K562 (cell line): ENCODE results near the gene NIPBL. TPM values are rescaled to one million over a fixed set of nuclear protein-coding genes. Genes with fewer than 3 reads are reported as not detected.

Experiments used
- ARID1B ChIP-seq: fragments of 450-650 bp; IDR thresholded peaks from 2 replicates; pipeline ENCODE4 v1.6.1; 2016; ENCODE audit warnings: antibody characterized with exemption, mild to moderate bottlenecking, inconsistent platforms
- ATF7 ChIP-seq: fragments of 450-650 bp; IDR thresholded peaks from 2 replicates; pipeline ENCODE4 v1.7.1; 2014; ENCODE audit warnings: mild to moderate bottlenecking, moderate library complexity
- CBX3 ChIP-seq, 2 experiments: IDR thresholded peaks; 1 replicate in 1 of 2; 2 replicates in 1 of 2; pipeline ENCODE4 v1.6.1; 2012; ENCODE audit warnings: inconsistent platforms in 2 of 2, low read length in 2 of 2, borderline replicate concordance in 1 of 2, control low read depth in 1 of 2
- CHCHD3 ChIP-seq: fragments of 250-450 bp; sonication (Bioruptor Pico); IDR thresholded peaks from 2 replicates; pipeline ENCODE4 v2.1.2; 2022; ENCODE audit warnings: mild to moderate bottlenecking
- ETS1 ChIP-seq: conservative IDR thresholded peaks from 2 replicates; pipeline ENCODE4 v1.6.1; 2011; ENCODE audit warnings: low read depth, mild to moderate bottlenecking, low read length; ENCODE audit not compliant: control insufficient read depth
- ETS2 ChIP-seq: IDR thresholded peaks from 2 replicates; pipeline ENCODE4 v1.6.1; 2016; ENCODE audit warnings: borderline replicate concordance, missing genetic modification characterization, mild to moderate bottlenecking, moderate library complexity, missing compliant biosample characterization; ENCODE audit not compliant: poor library complexity, severe bottlenecking
- ETV6 ChIP-seq, 3 experiments: fragments of 150-350 bp in 1 of 3; sonication (generic) in 1 of 3; formaldehyde crosslinking in 1 of 3; IDR thresholded peaks; 2 replicates each; pipeline versions ENCODE4 v1.6.1 to v1.8.0; 2014 to 2022; ENCODE audit warnings: borderline replicate concordance in 2 of 3, low read depth in 2 of 3, antibody characterized with exemption in 1 of 3, low read length in 1 of 3, mild to moderate bottlenecking in 1 of 3, missing genetic modification reagents in 1 of 3
- HOMEZ ChIP-seq: fragments of 250-450 bp; sonication (Bioruptor Pico); IDR thresholded peaks from 2 replicates; pipeline ENCODE4 v1.4.0; 2020; ENCODE audit warnings: mild to moderate bottlenecking, moderate library complexity
- NFRKB ChIP-seq: fragments of 450-650 bp; IDR thresholded peaks from 2 replicates; pipeline ENCODE4 v1.6.1; 2016; ENCODE audit warnings: low read depth
- NONO ChIP-seq, 2 experiments: fragments of 200-400 bp in 1 of 2; fragments of 450-650 bp in 1 of 2; formaldehyde crosslinking in 1 of 2; IDR thresholded peaks; 2 replicates each; pipeline ENCODE4 v1.6.1; 2017; ENCODE audit warnings: low read depth in 2 of 2, mild to moderate bottlenecking in 2 of 2, moderate library complexity in 2 of 2, low read length in 1 of 2
- NRF1 ChIP-seq, 2 experiments: fragments of 450-650 bp; IDR thresholded peaks in 1 of 2; conservative IDR thresholded peaks in 1 of 2; 2 replicates each; pipeline ENCODE4 v1.6.1; 2014; ENCODE audit warnings: mild to moderate bottlenecking in 2 of 2
- POLR2AphosphoS5 ChIP-seq: IDR thresholded peaks from 2 replicates; pipeline ENCODE4 v1.6.1; 2011; ENCODE audit warnings: mild to moderate bottlenecking, low read depth, low read length, moderate library complexity; ENCODE audit not compliant: control insufficient read depth, insufficient read depth
- POLR2H ChIP-seq: IDR thresholded peaks from 2 replicates; pipeline ENCODE4 v1.6.1; 2016; ENCODE audit warnings: missing genetic modification characterization, low read depth, mild to moderate bottlenecking, control low read depth, missing compliant biosample characterization, moderate library complexity
- PTBP1 ChIP-seq: fragments of 200-400 bp; formaldehyde crosslinking; IDR thresholded peaks from 2 replicates; pipeline ENCODE4 v1.6.1; 2017; ENCODE audit warnings: low read depth, low read length
- RAD51 ChIP-seq: fragments of 450-650 bp; IDR thresholded peaks from 2 replicates; pipeline ENCODE4 v1.7.1; 2016; ENCODE audit warnings: low read depth, mild to moderate bottlenecking, borderline replicate concordance
- SP2 ChIP-seq: IDR thresholded peaks from 2 replicates; pipeline ENCODE4 v1.6.1; 2011; ENCODE audit warnings: mild to moderate bottlenecking, low read depth, low read length, moderate library complexity; ENCODE audit not compliant: poor library complexity, severe bottlenecking; ENCODE audit errors: extremely low read depth
- SRSF1 ChIP-seq: fragments of 200-400 bp; formaldehyde crosslinking; IDR thresholded peaks from 2 replicates; pipeline ENCODE4 v1.6.1; 2017; ENCODE audit warnings: mild to moderate bottlenecking, low read depth, low read length, moderate library complexity
- TAF7 ChIP-seq: fragments of 450-650 bp; IDR thresholded peaks from 2 replicates; pipeline ENCODE4 v1.6.1; 2016; ENCODE audit warnings: missing genetic modification characterization, missing compliant biosample characterization
- TCFL5 ChIP-seq: fragments of 250-450 bp; sonication (Bioruptor Pico); conservative IDR thresholded peaks from 2 replicates; pipeline ENCODE4 v1.6.1; 2021; ENCODE audit warnings: mild to moderate bottlenecking, moderate library complexity, matching md5 sums
- TEAD2 ChIP-seq: fragments of 450-650 bp; IDR thresholded peaks from 2 replicates; pipeline ENCODE4 v1.6.1; 2016; ENCODE audit warnings: missing genetic modification characterization, control low read depth, missing compliant biosample characterization
- THAP7 ChIP-seq: fragments of 250-450 bp; sonication (Bioruptor Pico); IDR thresholded peaks from 2 replicates; pipeline ENCODE4 v1.5.0; 2021
- TSC22D4 ChIP-seq: fragments of 450-650 bp; IDR thresholded peaks from 2 replicates; pipeline ENCODE4 v1.6.1; 2016; ENCODE audit warnings: missing genetic modification characterization, missing biosample characterization, control low read depth
- ZNF175 ChIP-seq: fragments of 200-800 bp; sonication (Bioruptor generic); IDR thresholded peaks from 2 replicates; pipeline ENCODE4 v1.6.1; 2016; ENCODE audit warnings: low read depth, mild to moderate bottlenecking, missing genetic modification characterization, missing compliant biosample characterization
- ZNF253 ChIP-seq: fragments of 250-450 bp; sonication (Bioruptor Pico); conservative IDR thresholded peaks from 2 replicates; pipeline ENCODE4 v1.6.1; 2021; ENCODE audit warnings: mild to moderate bottlenecking
- ZNF354B ChIP-seq: fragments of 250-450 bp; sonication (Bioruptor Pico); IDR thresholded peaks from 2 replicates; pipeline ENCODE4 v1.4.0; 2020
- ZNF780A ChIP-seq: fragments of 250-450 bp; sonication (Bioruptor Pico); IDR thresholded peaks from 2 replicates; pipeline ENCODE4 v1.5.0; 2021; ENCODE audit warnings: mild to moderate bottlenecking
- polyA plus RNA-seq, 8 experiments: library from polyadenylated mRNA; depleted of rRNA in 4 of 8; stranded (reverse) in 5 of 8; unstranded in 3 of 8; fragments of >200 nt; fragmentation: Nextera tagmentation in 2 of 8; fragmentation: Illumina TruSeq in 1 of 8; extraction: Ambion mirVana in 2 of 8; extraction: Trizol in 1 of 8; gene quantifications; 2 replicates each; pipeline versions ENCODE4 v1.2.1 to v1.2.3, GENCODE V29; 2011 to 2014; ENCODE audit warnings: inconsistent platforms in 1 of 8, missing spikeins in 1 of 8
- total RNA-seq, 7 experiments: library from RNA; depleted of rRNA in 6 of 7; stranded (reverse); fragments of >200 nt in 6 of 7; fragmentation: Illumina TruSeq in 2 of 7; extraction: Trizol in 2 of 7; gene quantifications; 2 replicates each; pipeline versions ENCODE4 v1.2.1 to v1.2.3, GENCODE V29; 2011 to 2021; ENCODE audit warnings: low replicate concordance in 1 of 7

Gene NIPBL
- total and polyA plus RNA-seq, 9 of the 15 experiments (the other 6 are each of a cell fraction or from before 2014, with no cell fraction given), result 12.9 to 56.7 (median 38.9) TPM

- TF ChIP-seq CBX3 (IDR thresholded peaks at IDR 0.05; ENCODE audit: borderline replicate concordance in 1 of 2, low read length in 2 of 2) (no peak), TSC22D4 (tag) (no peak), ZNF780A (no peak), ZNF175 (peak; percentile 47; the same call in 1 of the 2 replicates), ZNF354B (CRISPR knock-in tag) (no peak), NRF1 (conservative IDR thresholded peaks at IDR 0.05 in 1 of 2, IDR thresholded peaks at IDR 0.05 in 1 of 2) (no peak), ETS1 (no peak), HOMEZ (CRISPR knock-in tag) (no peak), CHCHD3 (CRISPR knock-in tag) (no peak), ATF7 (no peak; the same call in 1 of the 2 replicates), RAD51 (peak; percentile 39; the same call in 1 of the 2 replicates), POLR2H (tag) (peak; percentile 67), PTBP1 (no peak), POLR2AphosphoS5 (no peak), TAF7 (no peak), ETS2 (tag) (no peak), ARID1B (no peak), TCFL5 (CRISPR knock-in tag) (no peak), NFRKB (no peak), ETV6 (IDR thresholded peaks at IDR 0.05; ENCODE audit: borderline replicate concordance in 1 of 2, low read depth in 2 of 2, low read length in 1 of 2) (no peak), ETV6 (CRISPR knock-in tag; IDR thresholded peaks at IDR 0.05; ENCODE audit: borderline replicate concordance) (no peak), TEAD2 (tag) (no peak), NONO (IDR thresholded peaks at IDR 0.05; ENCODE audit: low read depth in 2 of 2, low read length in 1 of 2) (0 out of 4 replicates have a peak, but pooled peaks of 1 of the 2 experiments have one; percentile 20), ZNF253 (CRISPR knock-in tag) (no peak), SP2 (no peak), SRSF1 (no peak), THAP7 (CRISPR knock-in tag) (no peak)
Observed at GRCh38 chr5:36870399-36871040, 6.0 kb upstream of the NIPBL start (continued).
